Stimulated activated CD4-positive, alpha-beta T cell treated with anti-CD3 and anti-CD28 coated beads, Interleukin-2, amount 100 ng/mL, for 4 hours (primary cell): ENCODE measurements around the gene SLC24A2.

ENCODE experiments used
- DNase-seq: peaks from one replicate; pipeline ENCODE4 v3.0.0-alpha.2; 2020; ENCODE audit warnings: low read depth

The SLC24A2 gene

DNA sequence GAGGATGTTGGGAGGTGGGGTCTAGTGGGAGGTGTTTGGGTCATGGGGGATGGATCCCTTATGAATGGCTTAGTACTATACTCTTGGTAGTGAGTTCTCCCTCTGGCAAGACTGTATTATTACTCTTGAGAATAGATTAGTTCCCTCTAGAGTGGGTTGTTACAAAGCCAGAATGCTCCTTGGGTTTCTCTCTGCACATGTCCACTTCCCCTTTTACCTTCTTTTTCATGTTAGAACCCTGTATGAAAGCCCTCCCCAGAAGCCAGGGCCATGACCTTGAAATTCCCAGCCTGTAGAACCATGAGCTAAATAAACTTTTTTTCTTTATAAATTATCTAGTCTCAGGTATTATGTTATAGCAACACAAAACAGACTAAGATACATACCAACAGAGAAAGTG is 31.1 kb downstream of the SLC24A2 start:
- no peak for DNase-seq

DNA sequence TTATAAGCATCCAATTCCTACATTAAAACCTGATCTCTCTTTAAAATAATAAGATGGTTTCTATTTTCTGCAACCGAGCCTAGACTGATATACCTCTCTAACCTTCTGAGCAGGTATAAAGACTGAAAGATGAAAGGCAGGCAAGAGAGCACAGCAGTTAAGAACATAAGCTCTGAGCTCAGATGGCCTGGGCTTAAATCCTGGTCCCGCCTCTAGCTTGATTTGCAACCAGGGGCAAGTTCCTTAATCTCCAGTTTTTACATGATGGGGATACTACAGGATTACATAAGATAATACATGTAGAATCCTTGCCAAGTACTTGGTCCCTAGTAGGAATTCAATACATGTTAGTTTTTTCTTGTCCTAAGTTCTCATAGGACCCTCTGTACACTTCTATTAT is 33.9 kb downstream of the SLC24A2 start:
- DNase-seq, result no peak

- DNase-seq, result no peak
These were observed 40.3 kb downstream of the SLC24A2 start for GRCh38 chr9:19748278-19749126.

DNA sequence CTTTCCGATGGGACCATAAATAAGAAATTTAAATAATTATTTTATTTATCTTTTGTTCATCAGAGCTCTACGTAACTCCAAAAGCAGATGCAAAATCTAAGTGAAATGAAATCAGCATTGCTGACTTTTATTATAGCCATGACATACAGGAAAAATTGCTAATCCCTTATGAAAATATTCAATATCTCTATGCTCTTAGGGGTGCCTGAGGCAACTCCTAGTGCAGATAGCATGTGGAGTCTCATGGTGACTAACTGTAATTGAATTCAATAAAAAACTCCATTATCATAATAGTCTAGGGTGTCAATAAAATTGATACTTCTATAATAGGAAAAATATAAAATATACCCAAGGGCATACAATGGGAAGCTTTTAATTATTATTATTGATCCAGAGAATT is 42.6 kb downstream of the SLC24A2 start:
- no peak for DNase-seq

DNA sequence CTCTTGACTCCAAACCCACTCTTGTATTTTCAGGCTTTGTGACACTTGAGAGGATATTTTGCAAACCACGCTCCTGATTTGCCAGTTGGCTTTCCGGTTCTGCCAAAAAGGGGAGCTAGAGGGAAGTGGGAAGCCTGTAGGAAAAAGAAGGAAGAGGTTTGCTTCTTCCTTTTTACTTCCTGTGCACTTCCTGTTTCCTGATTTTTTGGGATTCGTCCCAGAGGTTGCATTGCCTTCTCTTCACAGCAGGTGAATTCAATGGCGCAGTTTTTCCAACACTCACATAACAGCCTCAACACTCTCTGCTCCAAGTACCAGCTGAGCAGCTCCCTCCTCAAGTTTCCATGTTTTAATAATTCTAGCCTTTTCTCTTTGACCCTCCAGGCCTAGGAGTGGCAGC is 47.7 kb downstream of the SLC24A2 start:
- no peak for DNase-seq
